GM19035 (cell line): ENCODE results near the gene PVR.
A peak's percentile ranks its signal among the peaks of the same experiment; 100 is the strongest.
"Not testable (repeated sequence)": the region's sequence is repeated elsewhere in the genome, so short reads cannot be mapped to it uniquely, and the experiment has no call there.

ENCODE experiments used
- ATAC-seq: cut with Tn5 transposase; IDR thresholded peaks from one replicate; pipeline ENCODE4 v1.9.1; 2021; ENCODE audit not compliant: unreplicated experiment

The PVR gene

DNA sequence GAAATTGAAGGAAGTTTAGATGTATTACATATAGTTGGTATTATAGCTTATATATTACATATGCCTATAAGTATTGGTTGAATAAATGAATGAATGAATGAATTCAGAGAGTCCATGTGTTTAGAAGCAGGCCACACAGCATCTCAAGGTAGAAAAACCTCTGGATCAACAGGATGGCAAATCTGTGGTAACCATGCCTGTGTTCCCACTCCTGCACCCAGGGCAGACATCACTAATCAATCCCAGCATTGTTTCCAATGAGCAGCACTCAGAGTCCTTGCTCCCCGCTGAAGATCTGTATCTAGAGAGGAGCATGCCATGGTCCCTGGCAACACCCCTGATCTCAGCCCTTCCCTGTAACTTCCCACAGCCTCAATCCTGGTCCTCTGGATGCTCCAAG, 28.5 kb downstream of the PVR start:
- no peak for ATAC-seq

GRCh38 chr19:44673510-44673909, 29.8 kb downstream of the PVR start:
- no peak for ATAC-seq

DNA sequence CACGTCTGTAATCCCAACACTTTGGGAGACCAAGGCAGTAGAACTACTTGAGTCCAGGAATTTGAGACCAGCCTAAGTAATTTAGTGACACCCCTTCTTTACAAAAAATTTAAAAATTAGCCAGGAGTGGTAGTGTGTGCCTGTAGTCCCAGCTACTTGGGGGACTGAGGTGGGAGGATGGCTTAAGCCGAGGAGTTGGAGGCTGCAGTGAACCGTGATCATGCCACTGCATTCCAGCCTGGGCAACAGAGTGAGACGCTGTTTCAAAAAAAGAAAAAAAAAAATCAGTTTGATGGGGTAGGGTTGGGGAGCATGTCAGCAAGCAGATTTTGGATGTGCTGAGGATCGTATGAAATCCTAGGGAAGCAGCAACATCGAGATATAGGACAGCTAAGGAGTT, 31.8 kb downstream of the PVR start:
- ATAC-seq: no peak

GRCh38 chr19:44677019-44677811, 33.5 kb downstream of the PVR start:
- ATAC-seq: no peak

GRCh38 chr19:44680536-44680935, 36.8 kb downstream of the PVR start:
- ATAC-seq: no peak

DNA sequence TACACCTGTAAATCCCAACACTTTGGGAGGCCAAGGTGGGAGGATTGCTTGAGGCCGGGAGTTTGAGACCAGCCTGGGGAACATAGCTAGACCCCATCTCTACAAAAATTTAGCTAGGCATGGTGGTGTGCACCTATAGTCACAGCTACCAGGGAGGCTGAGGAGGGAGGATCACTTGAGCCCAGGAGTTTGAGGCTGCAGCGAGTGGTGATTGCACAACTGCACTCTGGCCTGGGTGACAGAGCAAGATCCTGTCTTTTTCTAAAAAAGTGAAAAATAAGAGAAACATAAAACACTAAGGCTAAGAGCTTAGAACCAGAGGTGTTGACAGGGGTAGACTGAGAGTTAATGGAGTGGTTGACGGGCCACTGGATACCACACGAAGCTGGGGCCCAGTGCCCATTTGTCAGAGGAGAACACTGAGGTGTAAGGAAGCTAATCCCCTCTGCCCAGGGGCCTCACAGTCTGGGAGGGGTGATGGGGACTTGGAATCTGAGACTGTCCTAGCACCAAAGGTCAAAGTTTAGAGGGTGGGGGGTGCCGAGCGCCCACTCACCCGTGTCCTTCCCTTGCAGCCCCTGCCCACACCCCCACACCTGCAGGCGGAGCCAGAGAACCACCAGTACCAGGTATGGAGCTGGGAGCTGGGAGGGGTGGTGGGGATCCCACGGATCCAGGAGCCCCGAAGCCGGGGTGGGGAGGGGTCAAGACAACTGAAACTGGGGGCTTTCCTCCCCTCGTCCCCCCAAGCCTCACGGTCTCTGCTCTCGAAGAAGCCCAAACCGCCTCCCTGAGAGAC, 38.5 kb downstream of the PVR start:
- no peak for ATAC-seq

DNA sequence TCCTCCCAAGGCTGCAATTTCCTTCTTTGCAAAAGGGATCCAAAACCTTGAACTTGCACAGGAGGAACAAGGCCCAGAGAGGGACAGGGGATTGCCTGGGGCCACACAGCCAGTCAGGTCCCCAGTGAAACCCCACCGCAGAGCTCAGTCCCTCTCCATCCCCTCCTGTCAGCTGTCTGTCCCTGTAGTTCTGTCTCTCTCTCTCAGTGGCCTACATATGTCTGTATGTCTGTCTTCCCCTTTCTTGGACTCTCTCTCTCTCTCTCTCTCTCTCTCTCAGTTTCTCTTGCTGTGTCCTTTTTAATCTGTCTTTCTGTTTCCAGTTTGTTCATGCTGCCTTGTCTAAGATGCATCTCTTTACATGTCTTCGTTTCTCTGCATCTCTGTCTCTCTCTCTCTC, 39.1 kb downstream of the PVR start:
- no peak for ATAC-seq

- no peak for ATAC-seq
Measured at GRCh38 chr19:44683434-44684210, 39.9 kb downstream of the PVR start.

DNA sequence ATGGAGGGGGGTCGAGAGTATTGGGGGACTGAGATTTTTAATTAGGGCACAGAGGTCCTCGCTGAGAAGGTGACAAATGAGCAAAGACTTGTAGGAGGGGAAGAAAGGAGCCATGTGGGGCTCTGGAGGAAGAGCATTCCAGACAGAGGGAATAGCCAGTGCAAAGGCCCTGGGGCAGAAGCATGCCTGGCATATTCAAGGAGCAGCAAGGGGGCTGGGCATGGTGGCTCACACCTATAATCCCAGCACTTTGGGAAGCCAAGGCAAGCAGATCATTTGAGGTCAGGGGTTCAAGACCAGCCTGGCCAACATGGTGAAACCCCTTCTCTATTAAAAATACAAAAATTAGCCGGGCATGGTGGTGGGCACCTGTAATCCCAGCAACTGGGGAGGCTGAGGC, 40.7 kb downstream of the PVR start:
- ATAC-seq: not testable (repeated sequence)

GRCh38 chr19:44684892-44685863, 41.5 kb downstream of the PVR start:
- ATAC-seq: no peak

DNA sequence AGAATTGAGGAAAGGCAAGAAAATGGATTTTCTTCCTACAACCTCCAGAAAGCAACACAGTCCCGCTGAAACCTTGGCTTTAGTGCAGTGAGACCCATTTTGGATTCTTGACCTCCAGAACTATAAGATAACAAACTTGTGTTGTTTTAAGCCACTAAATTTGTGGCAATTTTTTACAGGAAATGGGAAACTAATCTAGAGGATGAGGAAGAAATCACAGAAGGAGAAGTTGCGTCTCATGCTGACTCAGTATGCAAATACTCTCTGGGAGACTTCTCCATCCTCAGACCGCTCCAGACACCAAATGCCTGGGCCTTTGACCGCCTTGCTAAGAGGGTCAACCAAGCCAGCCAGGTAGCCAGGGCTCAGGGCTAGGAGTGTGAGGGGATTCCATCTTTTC, 42.2 kb downstream of the PVR start:
- no peak for ATAC-seq

- ATAC-seq: no peak
Measured at GRCh38 chr19:44686896-44687295, 43.2 kb downstream of the PVR start.

DNA sequence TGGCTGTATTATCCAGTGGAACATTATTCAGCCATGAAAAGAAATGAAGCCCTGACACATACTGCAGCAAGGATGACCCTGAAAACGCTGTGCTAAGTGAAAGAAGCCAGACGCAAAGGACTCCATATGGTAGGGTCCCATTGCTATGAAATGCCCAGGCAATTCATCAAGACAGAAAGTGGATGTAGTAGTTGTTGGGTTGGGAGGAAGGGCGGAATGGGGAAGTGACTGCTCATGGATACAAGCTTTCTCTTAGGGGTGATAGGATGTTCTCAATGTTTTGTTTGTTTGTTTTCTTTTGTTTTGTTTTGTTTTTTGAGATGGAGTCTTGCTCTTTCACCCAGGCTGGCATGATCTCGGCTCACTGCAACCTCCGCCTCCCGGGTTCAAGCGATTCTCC, 44.2 kb downstream of the PVR start:
- ATAC-seq: no peak

DNA sequence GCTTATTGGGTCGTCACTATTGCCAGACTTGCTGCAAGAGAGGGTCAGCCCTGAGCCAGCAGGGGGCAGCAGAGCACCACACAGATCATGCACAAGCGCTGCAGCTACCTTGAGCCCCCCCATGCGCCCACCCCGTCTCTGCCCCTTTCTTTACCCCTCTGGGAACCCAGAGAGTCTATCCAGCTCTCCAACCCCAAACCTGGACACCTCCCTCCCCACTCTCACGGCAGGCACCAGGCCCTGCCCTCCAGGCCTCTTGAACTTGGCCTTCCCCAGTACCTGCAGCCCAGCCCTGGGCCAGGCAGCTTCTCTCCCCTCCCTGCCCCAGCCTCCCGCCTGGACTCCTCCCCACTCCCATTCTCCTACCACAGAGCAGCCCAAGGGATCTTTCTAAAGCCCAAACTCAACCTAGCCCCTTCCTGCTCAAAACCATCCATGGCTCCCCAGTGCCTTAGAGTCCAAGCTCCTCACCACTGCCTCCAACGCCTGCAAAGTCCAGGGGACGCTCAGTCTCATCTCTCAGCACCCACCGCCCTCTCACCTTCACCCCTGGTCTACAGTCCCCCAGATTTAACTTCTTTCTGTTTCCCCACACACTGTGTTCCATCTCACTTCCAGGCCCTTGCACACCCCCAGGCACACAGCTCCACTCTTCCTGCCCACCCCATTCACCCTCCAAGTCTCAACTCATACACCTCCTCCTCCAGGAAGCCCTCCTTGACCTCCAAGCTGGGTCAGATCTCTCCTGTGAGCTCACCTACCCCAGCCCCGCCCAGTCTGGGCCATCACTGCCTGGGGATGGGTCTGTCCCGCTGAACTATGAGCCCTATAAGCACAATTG, 45.8 kb downstream of the PVR start:
- no peak for ATAC-seq

DNA sequence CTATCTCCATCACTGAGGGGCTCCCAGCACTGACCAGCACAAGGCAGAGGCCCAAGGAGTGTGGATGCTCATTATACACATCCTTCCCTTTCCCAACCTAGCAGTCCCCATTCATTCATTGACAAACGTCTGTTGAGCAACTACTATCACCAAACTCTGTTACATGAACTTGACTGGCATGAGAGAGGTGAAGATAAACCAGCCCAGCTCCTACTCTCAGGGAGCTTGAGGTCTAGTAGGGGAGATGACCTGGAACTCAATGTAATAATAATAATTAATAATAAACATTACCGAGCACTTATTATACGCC, 46.4 kb downstream of the PVR start:
- ATAC-seq: no peak

DNA sequence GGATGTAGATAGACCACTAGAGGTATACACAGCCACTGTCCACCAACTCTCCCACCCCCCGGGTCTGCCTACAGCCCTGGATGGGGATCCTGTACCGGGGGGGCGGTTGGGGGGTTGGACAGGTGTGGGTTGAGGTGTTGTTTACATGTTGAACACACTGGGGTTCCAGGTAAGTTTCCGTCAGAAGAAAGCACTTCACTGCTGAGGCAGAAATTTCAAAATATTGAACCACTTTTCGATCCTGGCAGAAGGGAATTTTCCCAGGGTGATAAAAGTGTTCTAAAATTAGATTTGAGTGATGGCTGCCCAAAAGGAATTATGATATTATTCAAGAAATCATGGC, 48.6 kb downstream of the PVR start:
- ATAC-seq: peak; percentile 10

GRCh38 chr19:44694184-44694579, 50.5 kb downstream of the PVR start:
- no peak for ATAC-seq

DNA sequence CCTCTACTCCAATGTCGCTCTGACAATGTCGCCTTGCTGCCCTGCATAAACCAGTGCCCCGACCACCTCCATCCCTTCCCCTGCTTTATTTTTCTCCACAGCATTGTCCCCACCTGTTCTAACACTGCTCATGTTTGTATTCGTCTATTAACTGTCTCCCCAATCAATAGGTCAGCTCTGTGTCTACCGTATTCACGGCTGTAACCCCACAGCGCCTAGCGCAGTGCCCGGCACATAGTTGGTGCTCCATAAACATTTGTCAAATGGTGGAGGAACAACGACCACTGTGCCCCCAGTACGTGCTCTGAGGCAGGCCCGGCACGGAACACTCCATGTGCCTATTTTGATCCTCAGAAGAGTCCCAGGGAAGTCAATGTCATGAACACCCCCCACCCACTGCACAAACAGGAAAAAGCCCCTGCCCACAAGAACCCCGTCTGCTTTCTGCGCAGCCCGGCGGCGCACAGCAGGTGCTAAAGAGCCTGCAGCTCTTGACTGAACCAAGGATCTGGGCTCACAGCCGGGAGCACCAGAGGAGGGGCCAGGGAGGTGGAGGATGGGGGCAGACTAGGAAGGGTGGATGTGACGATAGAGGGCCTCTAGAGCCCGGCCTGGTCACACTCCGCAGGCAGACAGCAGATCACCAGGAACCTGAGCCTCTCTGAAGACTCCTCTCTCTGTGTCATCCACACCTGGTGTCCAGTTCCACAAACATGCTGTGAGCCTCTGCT, 53.4 kb downstream of the PVR start:
- ATAC-seq: no peak

DNA sequence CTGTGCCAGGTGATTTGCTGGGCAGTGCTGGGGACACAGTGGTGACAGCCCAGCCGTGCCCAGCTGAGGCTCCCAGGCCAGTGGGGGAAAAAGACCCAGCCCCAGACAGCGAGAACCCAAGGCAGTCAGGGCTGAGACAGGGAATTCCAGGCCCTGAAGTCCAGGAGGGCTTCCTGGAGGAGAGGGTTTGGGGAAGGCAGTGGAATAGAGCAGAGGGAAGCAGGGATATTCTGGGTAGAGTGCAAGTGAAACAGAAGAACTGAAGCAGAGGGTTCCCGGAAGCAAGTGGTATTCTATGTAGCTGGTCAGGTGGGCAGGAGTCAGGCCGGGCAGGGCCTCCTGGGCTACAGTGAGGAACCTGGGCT, 53.9 kb downstream of the PVR start:
- no peak for ATAC-seq
